GM12874 (cell line): ENCODE data around the gene TRIM34.

Source experiments
- CTCF ChIP-seq: IDR thresholded peaks from 2 replicates; pipeline ENCODE4 v1.5.1; 2011; ENCODE audit warnings: low read depth, mild to moderate bottlenecking, control low read depth, low read length, moderate library complexity; ENCODE audit not compliant: insufficient read depth

Gene TRIM34

GRCh38 chr11:5610446-5610845 lies 14.4 kb upstream of the TRIM34 start:
- no peak for TF ChIP-seq CTCF

DNA sequence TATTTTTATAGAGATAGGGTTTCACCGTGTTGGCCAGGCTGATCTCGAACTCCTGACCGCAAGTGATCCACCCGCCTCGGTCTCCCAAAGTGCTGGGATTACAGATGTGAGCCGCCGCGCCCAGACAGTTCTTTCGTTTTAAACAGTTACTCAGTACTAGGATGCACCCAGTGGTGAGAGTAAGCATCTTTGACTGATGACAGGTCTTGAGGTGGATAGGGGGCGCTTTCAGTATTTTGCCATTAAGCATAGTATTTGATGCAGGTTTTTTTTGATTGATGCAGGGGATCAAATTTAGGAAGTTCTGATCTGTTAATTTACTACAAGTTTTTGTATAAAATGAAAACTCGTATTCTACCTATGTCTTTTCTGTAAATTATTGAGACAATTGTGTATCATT lies 13.2 kb upstream of the TRIM34 start:
- no peak for TF ChIP-seq CTCF

GRCh38 chr11:5618807-5619206 lies 6.0 kb upstream of the TRIM34 start:
- TF ChIP-seq CTCF: no peak

DNA sequence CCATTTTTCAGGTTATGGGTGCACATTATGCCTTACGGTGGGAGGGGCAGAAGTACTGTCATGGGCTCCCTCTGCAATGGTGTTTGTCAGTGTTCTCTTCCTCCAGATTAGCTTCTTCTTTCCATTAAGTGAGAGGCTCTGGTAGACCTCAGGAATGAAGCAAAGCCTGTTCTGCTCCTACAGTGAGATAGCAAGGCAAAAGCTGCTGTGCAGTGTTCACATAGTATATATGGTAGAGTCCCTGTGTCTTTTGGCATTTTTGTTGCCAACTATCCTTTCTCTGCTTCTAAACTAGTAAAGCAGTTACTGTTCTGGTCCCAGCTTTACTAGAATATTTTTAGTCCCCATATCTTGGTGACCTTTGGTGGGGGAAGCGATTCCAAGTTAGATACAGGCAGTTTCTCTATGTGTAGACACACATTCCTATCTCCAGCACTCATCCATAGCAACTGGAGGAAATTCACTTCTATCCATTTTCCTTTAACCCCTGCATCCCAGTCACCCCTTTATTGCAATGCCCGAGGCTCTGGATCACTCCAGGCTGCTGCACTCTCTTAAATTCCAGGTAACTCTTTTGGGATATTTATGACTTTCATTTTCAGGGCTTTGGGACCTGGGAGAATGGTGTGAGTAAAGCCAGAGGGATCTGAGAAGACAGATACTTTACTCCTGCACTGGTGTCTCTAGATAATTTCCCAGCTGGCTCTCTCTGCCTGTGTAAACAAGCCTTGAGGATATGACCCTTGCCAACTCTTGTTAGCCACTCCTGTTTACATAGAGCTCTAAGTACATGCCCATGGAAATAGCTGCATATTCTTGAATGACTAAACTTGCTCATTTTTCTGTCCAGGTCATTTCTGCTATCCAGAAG lies 3.9 kb upstream of the TRIM34 start:
- no peak for TF ChIP-seq CTCF

- no peak for TF ChIP-seq CTCF
These were observed 3.2 kb upstream of the TRIM34 start for GRCh38 chr11:5621580-5621979.

DNA sequence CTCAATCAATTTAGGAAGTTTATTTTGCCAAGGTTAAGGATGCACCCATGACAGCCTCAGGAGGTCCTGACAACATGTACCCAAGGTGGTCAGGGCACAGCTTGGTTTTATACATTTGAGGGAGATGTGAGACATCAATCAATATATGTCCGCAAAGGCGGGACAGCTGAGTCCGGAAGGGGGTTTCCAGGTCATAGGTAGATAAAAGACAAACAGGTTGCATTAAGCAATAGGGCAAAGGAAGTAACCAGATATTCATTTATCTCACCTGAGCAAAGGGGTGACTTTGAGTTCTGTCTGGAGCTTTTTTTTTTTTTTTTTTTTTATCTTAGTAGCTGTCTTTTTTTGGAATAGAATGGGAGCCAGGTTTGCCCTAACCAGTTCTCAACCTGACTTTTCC lies 2.0 kb upstream of the TRIM34 start:
- TF ChIP-seq CTCF: no peak

GRCh38 chr11:5625281-5625680 lies 480 bp downstream of the TRIM34 start:
- TF ChIP-seq CTCF: no peak
